CD4-positive, alpha-beta memory T cell (primary cell): ENCODE results near the gene LRRC14B. TPM values are rescaled to one million over a fixed set of nuclear protein-coding genes. Genes with fewer than 3 reads are reported as not detected.

Source experiments
- CTCF ChIA-PET: fragments of 350-600 bp; sonication (Branson Sonifier 250); formaldehyde crosslinking; loops from one replicate; lab custom pipeline; 2021; ENCODE audit warnings: inconsistent platforms; ENCODE audit not compliant: partially characterized antibody; lab: Charles Lee
- POLR2A ChIA-PET: fragments of 350-600 bp; sonication (Branson Sonifier 250); formaldehyde crosslinking; loops from one replicate; lab custom pipeline; 2021; ENCODE audit not compliant: partially characterized antibody; lab: Charles Lee
- DNase-seq, 5 donors: peaks; one replicate each; pipeline versions ENCODE4 v3.0.0 to v3.0.0-alpha.2; 2020 to 2022; ENCODE audit warnings: mixed read lengths in 1 of 5
- H3K27ac ChIP-seq: one replicate; pipeline ENCODE4 v1.7.0; 2013; ENCODE audit warnings: low read depth, low read length
- H3K27me3 ChIP-seq: 2 replicates; pipeline ENCODE4 v1.7.0; 2013; ENCODE audit warnings: mild to moderate bottlenecking, low read length, moderate library complexity; ENCODE audit not compliant: insufficient read depth
- H3K36me3 ChIP-seq: 2 replicates; pipeline ENCODE4 v1.7.0; 2013; ENCODE audit warnings: mild to moderate bottlenecking, low read length, moderate library complexity; ENCODE audit not compliant: insufficient read depth
- H3K4me1 ChIP-seq: 2 replicates; pipeline ENCODE4 v1.7.0; 2013; ENCODE audit warnings: mild to moderate bottlenecking, low read length, moderate library complexity; ENCODE audit not compliant: insufficient read depth
- H3K4me3 ChIP-seq, 2 donors: one replicate each; pipeline ENCODE4 v1.7.0; 2013; ENCODE audit warnings: low read length in 2 of 2, mild to moderate bottlenecking in 1 of 2
- H3K9me3 ChIP-seq, 2 donors: one replicate each; pipeline ENCODE4 v1.7.0; 2013; ENCODE audit warnings: low read length in 2 of 2, control low read depth in 1 of 2; ENCODE audit not compliant: control insufficient read depth in 1 of 2
- H3K27ac Mint-ChIP-seq, 7 donors: one replicate each; pipeline ENCODE4 v1.8.0; 2020 to 2021; ENCODE audit warnings: mixed read lengths in 7 of 7, mild to moderate bottlenecking in 6 of 7, inconsistent platforms in 3 of 7, moderate library complexity in 3 of 7
- H3K27me3 Mint-ChIP-seq, 2 donors: one replicate each; pipeline ENCODE4 v1.8.0; 2020 to 2021; ENCODE audit warnings: mixed read lengths in 2 of 2
- H3K36me3 Mint-ChIP-seq, 2 donors: one replicate each; pipeline ENCODE4 v1.8.0; 2020 to 2021; ENCODE audit warnings: mixed read lengths in 2 of 2, inconsistent platforms in 1 of 2, mild to moderate bottlenecking in 1 of 2
- H3K4me1 Mint-ChIP-seq, 4 donors: one replicate each; pipeline ENCODE4 v1.8.0; 2020 to 2021; ENCODE audit warnings: mixed read lengths in 4 of 4, mild to moderate bottlenecking in 1 of 4
- H3K4me3 Mint-ChIP-seq, 8 donors: one replicate each; pipeline ENCODE4 v1.8.0; 2020 to 2021; ENCODE audit warnings: mixed read lengths in 8 of 8, mild to moderate bottlenecking in 7 of 8, moderate library complexity in 6 of 8, inconsistent platforms in 3 of 8
- H3K9me3 Mint-ChIP-seq, 8 donors: one replicate each; pipeline ENCODE4 v1.8.0; 2020 to 2021; ENCODE audit warnings: mixed read lengths in 8 of 8, mild to moderate bottlenecking in 5 of 8, inconsistent platforms in 3 of 8, moderate library complexity in 1 of 8
- intact Hi-C: fragments of 100-400 bp; cut with micrococcal nuclease; formaldehyde crosslinking; loops from one replicate; pipeline ENCODE4 v1.15.1; 2023
- polyA plus RNA-seq, 2 donors: library from polyadenylated mRNA; unstranded; fragments of 300-500 nt; fragmentation: Illumina TruSeq; gene quantifications; one replicate each; pipeline ENCODE4 v1.2.3, GENCODE V29; 2021
- total RNA-seq, 2 experiments: library from RNA; stranded (reverse); gene quantifications; one replicate each; pipeline ENCODE4 v1.2.3, GENCODE V29; 2021

Gene LRRC14B
- total and polyA plus RNA-seq, 4 experiments from 2014 or later: 0.15 TPM; not detected in 3

DNA sequence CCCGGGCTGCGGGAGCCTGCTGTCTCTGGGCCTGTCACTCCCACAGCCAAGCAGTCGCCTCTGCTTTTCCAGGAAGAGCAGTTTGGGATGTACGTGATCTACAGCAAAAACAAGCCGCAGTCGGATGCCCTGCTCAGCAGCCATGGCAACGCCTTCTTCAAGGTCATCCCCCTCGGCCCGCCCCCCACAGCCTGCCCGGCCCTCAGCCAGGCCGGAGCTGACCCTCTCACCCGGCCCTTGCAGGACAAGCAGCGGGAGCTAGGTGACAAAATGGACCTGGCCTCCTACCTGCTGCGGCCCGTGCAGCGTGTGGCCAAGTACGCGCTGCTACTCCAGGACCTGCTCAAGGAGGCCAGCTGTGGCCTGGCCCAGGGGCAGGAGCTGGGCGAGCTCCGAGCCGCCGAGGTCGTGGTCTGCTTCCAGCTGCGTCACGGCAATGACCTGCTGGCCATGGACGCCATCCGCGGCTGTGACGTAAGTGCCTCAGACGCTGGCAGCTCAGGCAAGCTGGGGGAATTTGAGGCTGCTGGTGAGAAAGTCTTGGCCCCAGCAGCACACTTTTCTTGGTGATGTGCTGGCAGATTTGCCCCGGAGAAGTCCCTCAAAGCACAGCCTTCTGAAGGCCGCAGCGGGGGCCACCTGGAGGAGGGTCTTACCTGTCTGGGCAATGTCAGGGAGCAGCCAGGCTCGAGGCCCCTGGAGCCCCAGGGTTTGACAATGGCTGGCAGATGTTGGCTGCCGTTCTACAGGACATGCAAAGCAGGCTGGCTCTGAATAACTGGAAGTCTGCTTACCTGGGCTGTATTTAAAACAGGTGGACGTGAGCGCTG, 20.1 kb upstream of the LRRC14B start:
- CTCF ChIA-PET: no interaction called here
- H3K9me3 ChIP-seq: no peaks in the 10 kb centered on the region
- H3K36me3 ChIP-seq: no peaks in the 10 kb centered on the region
- no peaks in the 10 kb centered on the region for H3K36me3 Mint-ChIP-seq
- H3K4me1 Mint-ChIP-seq: no peaks in the 10 kb centered on the region
- no peak overlapping the region for H3K4me3 ChIP-seq
- H3K9me3 Mint-ChIP-seq: no peaks in the 10 kb centered on the region
- peaks cover 3 to 7% of the 10 kb centered on the region in 2 donors for H3K27me3 Mint-ChIP-seq
- DNase-seq: no peak
- intact Hi-C loops: no loop called here
- H3K27ac Mint-ChIP-seq: no peak overlapping the region
- H3K27ac ChIP-seq: no peak overlapping the region
- H3K4me1 ChIP-seq: no peaks in the 10 kb centered on the region
- H3K27me3 ChIP-seq: no peaks in the 10 kb centered on the region
- H3K4me3 Mint-ChIP-seq: no peak overlapping the region
- POLR2A ChIA-PET: no interaction called here

- Mint-ChIP-seq H3K36me3 (no peaks in the 10 kb centered on the region), H3K9me3 (no peaks in the 10 kb centered on the region), H3K27me3 (peaks cover 3 to 7% of the 10 kb centered on the region in 2 donors), H3K4me1 (no peaks in the 10 kb centered on the region), H3K4me3 (no peak overlapping the region), H3K27ac (no peak overlapping the region)
- Histone ChIP-seq H3K27ac (no peak overlapping the region), H3K27me3 (no peaks in the 10 kb centered on the region), H3K4me1 (no peaks in the 10 kb centered on the region), H3K36me3 (no peaks in the 10 kb centered on the region), H3K4me3 (no peak overlapping the region), H3K9me3 (no peaks in the 10 kb centered on the region)
- ChIA-PET CTCF (no interaction called here), POLR2A (no interaction called here)
- DNase-seq: no peak
- intact Hi-C loops: no loop called here
Measured at GRCh38 chr5:171801-172331, 19.4 kb upstream of the LRRC14B start.

- Mint-ChIP-seq H3K27ac (no peak overlapping the region), H3K4me1 (no peaks in the 10 kb centered on the region), H3K4me3 (no peak overlapping the region), H3K27me3 (peaks cover 3 to 7% of the 10 kb centered on the region in 2 donors), H3K36me3 (no peaks in the 10 kb centered on the region), H3K9me3 (no peaks in the 10 kb centered on the region)
- no peaks in the 10 kb centered on the region for H3K27me3 ChIP-seq
- no peak for DNase-seq
- ChIA-PET CTCF (no interaction called here), POLR2A (no interaction called here)
- no peaks in the 10 kb centered on the region for H3K9me3 ChIP-seq
- H3K27ac ChIP-seq: no peak overlapping the region
- H3K36me3 ChIP-seq: no peaks in the 10 kb centered on the region
- no peak overlapping the region for H3K4me3 ChIP-seq
- H3K4me1 ChIP-seq: no peaks in the 10 kb centered on the region
- intact Hi-C loops: no loop called here
Measured at GRCh38 chr5:172421-172820, 18.9 kb upstream of the LRRC14B start.

GRCh38 chr5:172841-173251, 18.4 kb upstream of the LRRC14B start:
- peak overlapping the region in 1 of 7 donors; percentile 13 for H3K27ac Mint-ChIP-seq
- ChIA-PET POLR2A (no interaction called here), CTCF (no interaction called here)
- H3K36me3 Mint-ChIP-seq: no peaks in the 10 kb centered on the region
- DNase-seq: no peak
- Histone ChIP-seq H3K27me3 (no peaks in the 10 kb centered on the region), H3K4me1 (no peaks in the 10 kb centered on the region), H3K27ac (no peak overlapping the region), H3K4me3 (no peak overlapping the region), H3K9me3 (no peaks in the 10 kb centered on the region), H3K36me3 (no peaks in the 10 kb centered on the region)
- peaks cover 3 to 7% of the 10 kb centered on the region in 2 donors for H3K27me3 Mint-ChIP-seq
- no peaks in the 10 kb centered on the region for H3K4me1 Mint-ChIP-seq
- intact Hi-C loops: no loop called here
- H3K9me3 Mint-ChIP-seq: no peaks in the 10 kb centered on the region
- no peak overlapping the region for H3K4me3 Mint-ChIP-seq

DNA sequence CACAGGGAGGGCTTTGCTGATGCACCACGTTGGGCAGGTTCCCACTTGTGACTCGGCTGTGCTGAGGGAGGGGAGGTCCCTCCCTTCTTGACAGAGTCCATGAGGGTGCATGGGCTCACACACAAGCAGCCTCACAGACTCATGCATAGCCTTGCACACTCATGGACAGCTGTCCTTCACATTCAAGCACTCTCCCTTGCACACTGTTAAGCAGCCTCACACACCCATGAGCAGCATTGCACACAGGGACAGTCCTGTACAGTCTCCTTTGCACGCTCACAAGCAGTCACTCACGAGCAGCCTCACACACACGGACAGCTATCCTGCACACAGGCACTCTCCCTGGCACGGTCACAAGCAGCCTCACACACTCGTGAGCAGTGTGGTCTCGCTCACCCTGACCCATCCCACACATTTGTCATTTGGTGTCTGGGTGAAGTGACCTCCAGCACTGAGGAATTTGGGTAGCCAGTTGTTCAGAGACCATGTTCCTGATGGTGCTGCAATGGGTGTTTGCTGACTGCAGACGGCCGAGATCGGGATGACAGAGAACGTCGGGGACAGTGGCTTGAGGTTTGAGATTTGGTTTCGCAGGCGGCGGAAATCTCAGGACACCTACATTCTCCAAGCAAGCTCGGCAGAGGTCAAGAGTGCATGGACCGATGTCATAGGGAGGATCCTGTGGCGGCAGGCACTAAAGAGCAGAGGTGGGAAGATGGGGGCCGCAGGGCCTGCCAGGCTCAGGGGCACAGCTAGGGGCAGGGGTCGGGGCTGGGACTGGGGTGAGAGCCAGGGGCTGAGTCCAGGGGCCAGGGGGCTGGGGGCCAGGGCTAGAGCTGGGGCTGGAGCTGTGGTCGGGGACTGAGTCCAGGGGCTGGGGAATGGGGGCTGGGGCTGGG, 17.7 kb upstream of the LRRC14B start:
- DNase-seq: no peak
- Mint-ChIP-seq H3K36me3 (no peaks in the 10 kb centered on the region), H3K9me3 (no peaks in the 10 kb centered on the region), H3K27me3 (peaks cover 3 to 7% of the 10 kb centered on the region in 2 donors), H3K4me3 (no peak overlapping the region), H3K4me1 (no peaks in the 10 kb centered on the region), H3K27ac (peak overlapping the region in 1 of 7 donors; percentile 43)
- no peaks in the 10 kb centered on the region for H3K27me3 ChIP-seq
- H3K4me1 ChIP-seq: no peaks in the 10 kb centered on the region
- H3K27ac ChIP-seq: no peak overlapping the region
- H3K36me3 ChIP-seq: no peaks in the 10 kb centered on the region
- ChIA-PET CTCF (interaction anchor here (1.7 kb wide), 1 partner anchor 15 kb away, joined by 5 read pairs; no protein-coding TSS in a partner anchor), POLR2A (no interaction called here)
- no peaks in the 10 kb centered on the region for H3K9me3 ChIP-seq
- no peak overlapping the region for H3K4me3 ChIP-seq
- intact Hi-C loops: no loop called here

GRCh38 chr5:174291-174600, 17.0 kb upstream of the LRRC14B start:
- Mint-ChIP-seq H3K9me3 (no peaks in the 10 kb centered on the region), H3K4me1 (no peaks in the 10 kb centered on the region), H3K27me3 (peaks cover 3 to 9% of the 10 kb centered on the region in 2 donors), H3K4me3 (no peak overlapping the region), H3K36me3 (no peaks in the 10 kb centered on the region), H3K27ac (no peak overlapping the region)
- DNase-seq: no peak
- POLR2A ChIA-PET: no interaction called here
- H3K9me3 ChIP-seq: no peaks in the 10 kb centered on the region
- H3K27me3 ChIP-seq: no peaks in the 10 kb centered on the region
- H3K36me3 ChIP-seq: no peaks in the 10 kb centered on the region
- no peaks in the 10 kb centered on the region for H3K4me1 ChIP-seq
- CTCF ChIA-PET: interaction anchor here (1.7 kb wide), 1 partner anchor 14 kb away, joined by 5 read pairs; no protein-coding TSS in a partner anchor
- intact Hi-C loops: no loop called here
- H3K27ac ChIP-seq: no peak overlapping the region
- H3K4me3 ChIP-seq: no peak overlapping the region

- Mint-ChIP-seq H3K27me3 (peaks cover 3 to 13% of the 10 kb centered on the region in 2 donors), H3K9me3 (no peaks in the 10 kb centered on the region), H3K27ac (no peak overlapping the region), H3K4me3 (no peak overlapping the region), H3K36me3 (no peaks in the 10 kb centered on the region), H3K4me1 (no peaks in the 10 kb centered on the region)
- Histone ChIP-seq H3K36me3 (no peaks in the 10 kb centered on the region), H3K27me3 (no peaks in the 10 kb centered on the region), H3K9me3 (no peaks in the 10 kb centered on the region), H3K4me3 (no peak overlapping the region), H3K27ac (no peak overlapping the region), H3K4me1 (no peaks in the 10 kb centered on the region)
- POLR2A ChIA-PET: no interaction called here
- intact Hi-C loops: no loop called here
- DNase-seq: no peak
- CTCF ChIA-PET: interaction anchor here (1.7 kb wide), 1 partner anchor 13 kb away, joined by 5 read pairs; no protein-coding TSS in a partner anchor
Measured at GRCh38 chr5:174876-175465, 16.3 kb upstream of the LRRC14B start.
